NCI-H510A (cell line): ENCODE results near the gene IMPG1.
"Not testable (repeated sequence)": the region's sequence is repeated elsewhere in the genome, so short reads cannot be mapped to it uniquely, and the experiment has no call there.

Experiments
- DNase-seq: peaks from one replicate; lab custom pipeline; 2025; lab: John Stamatoyannopoulos, UW

IMPG1 gene

DNA sequence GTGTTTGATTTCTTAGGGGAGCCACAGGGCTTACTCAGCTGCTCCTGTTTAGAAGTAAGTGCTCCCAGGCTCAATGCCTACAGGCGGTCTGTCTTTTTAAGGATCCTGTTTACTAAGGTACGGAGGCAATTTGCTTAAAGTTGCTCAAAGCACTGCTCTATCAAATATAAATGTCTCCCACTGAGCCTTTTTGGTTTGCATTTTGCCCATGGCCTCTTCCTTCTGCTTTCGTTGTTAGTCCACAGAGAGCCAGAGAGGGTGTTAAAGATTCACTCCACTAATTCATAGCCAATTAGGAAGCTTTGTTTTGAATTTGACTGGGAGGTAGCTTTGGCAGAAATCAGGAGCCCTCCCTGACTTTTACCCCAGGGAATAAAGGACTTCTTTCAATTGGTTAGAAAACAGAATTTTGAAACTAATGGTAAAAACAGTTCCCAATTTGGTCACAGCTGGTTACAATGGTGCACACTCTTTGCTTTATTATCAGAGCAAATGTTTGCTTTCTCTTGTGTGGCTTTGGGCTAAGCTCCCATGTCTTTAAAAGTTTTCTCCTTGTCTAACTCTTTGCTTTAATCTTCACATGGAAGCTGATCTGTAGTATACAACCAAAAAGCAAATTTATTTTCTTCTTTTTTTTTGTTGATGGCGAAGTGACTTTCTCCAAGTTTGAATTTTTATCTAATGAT, 126.2 kb downstream of the IMPG1 start:
- DNase-seq: no peak

DNA sequence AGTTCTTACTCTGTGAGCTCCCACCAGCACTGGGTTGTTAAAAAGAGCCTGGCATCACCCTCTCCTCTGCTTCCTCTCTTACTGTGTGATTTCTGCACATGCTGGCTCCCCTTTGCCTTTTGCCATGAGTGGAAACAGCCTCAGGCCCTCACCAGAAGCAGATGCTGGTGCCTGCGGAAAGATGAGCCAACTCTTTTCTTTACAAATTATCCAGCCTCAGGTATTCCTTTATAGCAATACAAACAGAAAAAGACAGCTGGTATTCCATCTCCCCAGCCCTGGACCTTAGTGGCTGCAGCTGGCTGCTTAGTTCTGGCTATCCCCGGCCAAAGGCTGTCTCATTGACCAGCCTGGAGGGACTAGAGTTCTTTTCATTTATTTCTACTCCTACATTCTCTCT, 129.1 kb downstream of the IMPG1 start:
- DNase-seq: no peak

DNA sequence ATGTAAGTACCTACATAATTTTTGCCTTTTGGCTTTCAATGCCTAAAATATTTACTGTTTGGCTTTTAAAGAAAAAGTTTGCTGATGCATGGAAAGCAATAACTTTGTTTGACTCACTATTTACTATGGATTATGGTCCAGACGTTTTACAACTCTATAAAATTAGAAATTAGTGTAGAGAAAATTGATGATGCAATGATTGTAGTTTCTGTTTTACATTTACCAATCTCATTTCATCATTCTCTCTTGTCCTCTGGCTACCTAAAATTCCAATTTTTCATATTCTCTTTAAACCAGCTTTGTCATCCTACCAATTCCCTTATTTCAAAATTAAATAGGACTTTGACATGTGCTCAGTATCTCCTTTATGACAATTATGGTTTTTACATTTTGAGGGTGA, 131.0 kb downstream of the IMPG1 start:
- no peak for DNase-seq

DNA sequence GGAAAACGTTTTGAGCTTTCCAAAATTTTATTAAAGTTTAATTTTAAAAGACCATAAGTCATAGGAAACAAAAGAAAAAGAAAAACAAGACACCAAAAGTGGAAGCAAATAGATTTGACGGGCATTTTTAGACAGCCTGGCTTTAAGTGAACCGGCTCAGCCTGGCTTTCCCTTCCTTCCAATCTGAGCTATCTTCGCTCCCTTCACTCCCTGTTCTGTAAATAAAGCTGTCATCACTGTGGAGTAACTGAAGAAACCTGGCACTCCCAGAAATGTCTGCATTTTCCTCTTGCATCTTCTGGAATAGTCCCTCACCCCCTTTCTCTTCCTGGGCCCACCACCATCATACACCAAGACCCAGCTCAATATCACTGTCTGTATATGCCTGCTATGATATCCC, 131.9 kb downstream of the IMPG1 start:
- DNase-seq: no peak

DNA sequence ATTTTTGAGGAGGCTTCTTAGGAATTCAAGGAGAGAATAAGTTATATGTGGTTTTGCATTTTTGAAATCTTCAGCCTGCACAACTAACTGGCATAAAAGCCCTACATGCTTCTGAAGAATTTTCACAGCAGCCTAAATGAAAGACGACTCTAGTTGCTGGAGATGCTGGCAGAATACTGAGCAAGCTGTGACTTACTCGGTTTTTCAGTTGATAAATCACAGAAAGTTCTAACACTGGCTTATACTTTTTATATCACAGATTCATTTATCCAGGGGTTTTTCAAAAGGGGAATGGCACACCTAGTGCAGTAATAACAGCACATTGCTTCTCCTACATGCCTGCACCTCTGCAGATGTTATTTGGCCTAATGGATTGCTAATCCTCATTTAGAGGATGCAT, 134.6 kb downstream of the IMPG1 start:
- DNase-seq: no peak

DNA sequence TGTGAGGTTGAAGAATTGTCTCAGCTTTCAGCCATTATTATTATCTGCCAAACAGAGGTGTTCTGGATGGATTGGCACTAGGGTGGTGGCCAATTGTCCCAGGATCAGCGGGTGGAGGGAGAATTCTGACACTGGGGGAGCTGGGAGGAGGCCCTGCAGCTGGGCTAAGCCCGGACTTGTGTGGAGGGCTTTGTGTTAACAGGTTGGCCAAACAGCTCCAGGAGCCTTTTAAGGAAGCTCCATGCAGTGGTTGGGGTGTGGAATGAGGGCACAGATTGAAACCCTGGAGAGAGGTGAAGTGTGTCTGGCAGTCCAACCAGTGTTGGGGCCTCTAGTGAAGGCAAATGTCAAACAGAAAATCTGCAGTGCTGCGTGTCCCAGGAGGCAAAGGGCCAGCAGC, 135.8 kb downstream of the IMPG1 start:
- no peak for DNase-seq

DNA sequence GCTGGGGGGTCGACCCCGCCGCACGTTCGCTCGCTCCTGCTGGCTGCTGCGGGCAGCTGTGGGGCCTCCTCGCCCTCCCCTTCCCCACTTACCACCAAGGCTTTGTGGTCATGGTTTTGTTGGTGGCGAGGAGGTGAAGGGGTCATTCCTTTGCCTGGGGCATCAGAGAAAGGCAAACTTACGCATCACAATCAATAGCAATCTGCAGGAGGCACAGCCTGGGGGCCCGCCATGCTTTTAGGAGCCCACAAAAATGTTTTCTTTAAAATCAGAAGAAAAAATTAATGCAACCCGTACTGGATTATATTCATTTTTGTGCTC, 137.0 kb downstream of the IMPG1 start:
- no peak for DNase-seq

DNA sequence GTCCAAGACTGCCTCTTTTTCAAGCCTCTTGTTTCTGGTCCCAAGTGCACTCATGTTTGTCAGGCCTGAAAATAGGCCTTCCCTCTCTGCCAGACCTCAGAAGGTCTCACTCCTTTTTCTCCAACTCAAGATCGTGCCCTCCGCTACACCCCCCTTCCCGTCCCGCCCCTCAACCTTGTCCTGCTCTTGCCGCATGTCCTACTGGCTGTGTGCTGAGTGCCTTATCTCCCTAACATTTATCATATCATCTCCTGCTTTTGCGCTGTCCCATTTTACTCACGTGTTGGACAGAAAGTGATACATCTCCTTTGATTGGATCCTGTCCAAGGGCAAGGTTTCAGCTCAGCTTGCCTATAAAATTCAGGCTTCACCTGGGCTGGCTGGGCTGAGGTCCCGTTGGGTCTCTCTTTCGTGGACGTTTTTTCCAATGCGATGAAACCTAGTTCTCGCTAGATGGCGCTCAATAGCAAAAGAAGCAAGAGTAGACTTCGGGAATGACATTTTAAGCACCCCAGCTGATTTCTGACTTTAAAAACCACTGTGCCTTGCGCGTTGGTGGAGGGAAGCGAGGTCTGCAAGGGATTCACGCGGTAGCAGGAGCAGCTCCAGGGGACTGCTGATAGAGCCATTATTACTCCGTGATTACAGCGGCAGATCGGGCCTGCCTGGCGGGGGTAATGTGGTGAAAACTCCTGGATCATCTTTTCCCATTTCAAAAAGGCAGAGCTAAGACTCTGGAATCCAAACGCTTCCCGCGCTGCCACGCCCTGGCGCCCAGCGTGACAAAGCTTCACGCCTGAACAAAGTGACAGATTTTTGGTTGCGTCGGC, 137.6 kb downstream of the IMPG1 start:
- peak; percentile 27 for DNase-seq

DNA sequence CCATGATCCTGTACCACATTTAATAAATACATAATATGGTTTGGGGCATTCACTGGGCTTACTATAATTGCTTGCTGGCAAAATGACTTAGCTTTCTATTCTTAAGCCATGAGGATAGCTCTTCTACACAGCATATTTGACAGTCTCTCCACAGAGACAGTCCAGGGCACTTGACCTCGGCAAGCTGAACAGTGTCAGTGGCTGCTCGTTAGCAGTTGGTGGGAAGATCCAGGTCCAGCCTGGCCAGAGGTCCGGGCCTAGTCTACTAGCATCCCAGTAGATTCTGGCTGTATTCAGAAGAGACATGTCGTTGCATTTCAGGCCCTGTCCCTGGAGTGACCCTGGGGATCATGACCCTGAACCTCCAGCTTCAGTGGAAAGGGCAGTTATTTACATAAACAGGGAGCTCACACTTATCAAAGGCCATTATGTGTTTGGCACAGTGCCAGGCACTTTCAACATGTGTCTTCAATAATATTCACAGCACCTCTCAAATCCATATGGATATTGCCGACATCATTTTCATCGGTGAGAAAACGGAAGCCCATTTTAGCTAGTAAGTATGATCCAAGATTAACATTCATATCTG, 139.0 kb downstream of the IMPG1 start:
- DNase-seq: no peak

DNA sequence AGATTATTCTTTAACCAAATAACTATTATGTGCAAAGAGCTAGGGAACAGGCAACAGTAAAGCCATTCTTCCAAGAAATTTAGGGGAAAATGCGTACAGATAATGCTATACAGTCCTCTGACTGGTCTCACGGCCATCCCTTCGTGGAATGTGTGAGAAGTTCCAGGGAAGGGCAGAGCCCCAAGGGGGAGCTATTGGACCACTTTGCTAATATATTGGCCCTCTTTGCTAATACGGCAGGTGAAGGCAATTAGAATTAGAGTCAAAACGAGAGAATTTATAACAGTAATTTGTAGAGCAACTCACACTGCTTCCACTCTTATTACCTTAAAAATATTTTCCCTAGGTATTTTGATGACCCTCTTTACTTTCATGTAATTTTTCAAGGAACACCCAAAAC, 140.4 kb downstream of the IMPG1 start:
- DNase-seq: no peak

DNA sequence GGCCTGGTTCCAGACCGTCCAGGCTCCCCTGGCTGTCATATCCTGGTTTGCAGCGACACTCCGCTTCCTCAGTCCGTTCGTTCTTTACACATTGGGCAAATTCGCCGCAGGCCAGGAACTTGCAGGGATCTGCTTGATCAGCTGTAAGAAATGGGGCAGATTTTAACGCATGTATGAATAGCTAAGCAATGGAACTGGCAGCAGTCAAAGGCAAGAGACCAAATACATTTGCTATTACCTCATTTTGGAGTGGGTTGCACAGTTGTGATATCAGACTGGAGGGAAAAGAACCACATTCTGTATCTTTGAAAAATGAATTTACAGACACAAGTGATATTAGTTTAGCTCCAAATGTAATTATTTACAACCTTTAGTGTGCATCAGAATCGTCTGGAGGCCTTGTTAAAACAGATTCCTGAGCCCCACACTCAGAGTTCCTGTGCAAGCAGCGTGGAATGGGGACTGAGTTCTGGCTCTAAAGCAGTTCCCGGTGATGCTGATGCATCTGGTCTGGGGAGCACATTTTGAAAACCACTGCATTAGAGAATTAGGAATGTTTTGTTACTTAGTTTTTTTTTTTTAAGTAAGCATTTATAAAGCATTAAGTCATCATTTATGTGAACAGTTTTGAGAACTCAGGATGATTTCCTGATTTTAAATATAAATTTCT, 141.3 kb downstream of the IMPG1 start:
- DNase-seq: no peak

DNA sequence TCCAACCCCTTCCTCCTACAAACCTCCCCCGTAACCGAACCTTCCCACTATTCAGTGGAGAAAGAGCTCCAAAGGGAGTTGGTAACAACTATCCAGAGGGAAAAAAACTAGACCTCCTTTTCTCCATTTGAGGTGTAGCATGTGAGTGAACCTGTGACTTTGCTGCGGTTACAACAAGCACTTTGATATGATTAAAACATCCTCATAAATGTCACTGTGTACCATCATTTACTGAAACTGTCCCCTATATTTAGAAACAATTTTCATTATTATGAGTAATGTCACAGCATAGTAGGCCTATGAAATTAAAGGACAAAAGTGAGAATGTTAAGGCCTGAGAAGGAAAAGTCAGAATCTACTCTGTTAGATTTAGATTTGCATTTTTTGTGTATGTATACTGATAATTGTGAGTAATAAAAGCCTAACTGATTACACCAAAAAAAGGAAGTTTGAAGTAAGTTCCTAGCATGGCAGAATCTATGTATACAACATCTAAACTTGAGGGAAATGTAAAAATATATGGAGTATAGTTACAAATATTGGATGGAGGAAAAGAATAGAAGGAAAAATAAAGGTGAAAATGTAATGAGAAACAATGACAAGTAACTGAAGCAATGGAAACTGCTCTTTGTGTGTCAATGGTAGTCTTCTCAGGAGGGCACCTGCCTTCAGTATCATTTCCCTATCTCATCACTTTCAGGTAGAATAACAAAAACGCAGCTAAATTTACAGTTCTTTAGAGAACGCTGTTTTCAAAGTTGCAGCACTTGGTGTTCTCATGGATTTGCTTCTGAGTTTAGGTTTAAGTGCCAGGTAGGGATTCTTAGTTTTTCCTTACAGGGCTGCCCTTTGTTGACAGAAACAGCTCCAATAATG, 145.9 kb downstream of the IMPG1 start:
- DNase-seq: no peak

DNA sequence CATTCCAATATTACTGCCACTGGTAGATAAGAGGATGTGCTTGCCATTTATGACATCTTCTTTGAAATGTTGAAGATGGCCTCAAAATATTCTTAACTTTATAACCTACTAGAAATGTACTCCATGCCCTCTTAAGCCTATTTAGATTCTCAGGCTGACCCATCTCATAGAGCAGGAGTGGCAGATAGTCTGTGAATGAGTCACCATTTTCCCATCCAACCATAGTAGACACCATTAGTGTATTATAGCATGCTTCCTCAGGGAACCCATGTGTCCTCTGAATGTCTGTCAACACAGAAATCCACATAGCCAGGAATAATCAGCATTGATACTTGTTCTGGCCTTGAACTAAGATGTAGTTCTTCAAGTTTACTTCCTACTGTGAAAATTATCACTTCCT, 150.2 kb downstream of the IMPG1 start:
- no peak for DNase-seq

DNA sequence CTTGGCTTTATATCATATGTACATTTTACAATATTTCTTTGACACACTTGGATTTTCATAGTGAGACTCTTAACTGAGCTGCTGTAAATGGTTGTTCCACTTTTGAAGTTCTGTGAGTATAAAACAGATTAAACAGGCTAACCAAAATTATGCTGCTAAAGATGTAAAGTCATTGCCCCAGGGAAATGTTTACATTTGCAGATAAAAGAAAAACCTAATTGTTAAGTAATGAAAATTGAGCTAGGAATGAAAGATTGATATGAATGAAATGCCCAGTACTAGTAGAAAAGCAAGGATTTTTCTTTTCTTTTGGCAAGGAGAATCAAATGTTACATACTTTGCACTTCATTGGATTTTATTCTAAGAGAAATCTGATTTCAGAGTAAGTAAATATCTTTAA, 159.4 kb downstream of the IMPG1 start:
- no peak for DNase-seq

DNA sequence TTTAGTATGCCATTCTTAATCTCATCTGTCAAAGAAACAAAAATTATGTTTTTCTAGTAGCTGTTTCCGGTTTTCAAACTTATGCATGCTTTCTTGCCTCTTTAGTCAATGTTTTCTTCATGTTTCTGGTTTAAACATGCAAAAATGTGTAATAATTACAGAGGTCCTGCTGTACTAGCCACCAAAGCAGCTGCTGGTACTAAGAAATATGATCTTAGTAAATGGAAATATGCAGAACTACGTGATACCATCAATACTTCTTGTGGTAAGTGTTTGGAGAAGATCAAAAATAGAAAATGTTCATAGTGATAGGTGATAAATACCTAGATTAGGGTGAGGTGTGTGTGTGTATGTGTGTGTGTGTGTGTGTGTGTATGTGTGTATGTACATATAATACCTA, 165.0 kb downstream of the IMPG1 start:
- DNase-seq: no peak

DNA sequence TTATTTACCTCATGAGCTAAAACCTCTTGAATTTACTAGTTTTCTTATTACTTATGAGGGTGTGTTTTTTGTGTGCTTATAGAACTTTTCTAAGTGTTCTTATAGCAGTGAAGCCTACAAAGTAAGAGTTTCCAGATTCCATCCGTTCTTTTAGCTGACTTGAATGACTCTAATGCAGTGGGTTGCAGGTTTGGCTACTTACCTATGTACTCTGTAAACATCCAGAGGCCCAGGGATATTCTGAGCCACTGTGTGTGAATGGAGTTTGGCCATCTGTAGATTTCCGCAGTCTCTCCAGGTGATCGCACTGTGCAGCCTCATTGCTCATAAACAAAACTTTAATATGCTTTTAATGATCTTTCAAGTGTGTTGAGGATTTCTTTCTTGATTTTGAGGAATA, 165.6 kb downstream of the IMPG1 start:
- no peak for DNase-seq

DNA sequence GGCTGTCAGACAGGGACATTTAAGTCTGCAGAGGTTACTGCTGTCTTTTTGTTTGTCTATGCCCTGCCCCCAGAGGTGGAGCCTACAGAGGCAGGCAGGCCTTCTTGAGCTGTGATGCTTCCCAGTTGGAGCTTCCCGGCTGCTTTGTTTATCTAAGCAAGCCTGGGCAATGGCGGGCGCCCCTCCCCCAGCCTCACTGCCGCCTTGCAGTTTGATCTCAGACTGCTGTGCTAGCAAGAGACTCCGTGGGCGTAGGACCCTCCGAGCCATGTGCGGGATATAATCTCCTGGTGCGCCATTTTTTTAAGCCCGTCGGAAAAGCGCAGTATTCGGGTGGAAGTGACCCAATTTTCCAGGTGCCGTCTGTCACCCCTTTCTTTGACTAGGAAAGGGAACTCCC, 167.3 kb downstream of the IMPG1 start:
- DNase-seq: not testable (repeated sequence)

DNA sequence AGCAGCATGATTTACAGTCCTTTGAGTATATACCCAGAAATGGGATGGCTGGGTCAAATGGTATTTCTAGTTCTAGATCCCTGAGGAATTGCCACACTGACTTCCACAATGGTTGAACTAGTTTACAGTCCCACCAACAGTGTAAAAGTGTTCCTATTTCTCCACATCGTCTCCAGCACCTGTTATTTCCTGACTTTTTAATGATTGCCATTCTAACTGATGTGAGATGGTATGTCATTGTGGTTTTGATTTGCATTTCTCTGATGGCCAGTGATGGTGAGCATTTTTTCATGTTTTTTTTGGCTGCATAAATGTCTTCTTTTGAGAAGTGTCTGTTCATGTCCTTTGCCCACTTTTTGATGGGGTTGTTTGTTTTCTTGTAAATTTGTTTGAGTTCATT, 172.2 kb downstream of the IMPG1 start:
- not testable (repeated sequence) for DNase-seq

DNA sequence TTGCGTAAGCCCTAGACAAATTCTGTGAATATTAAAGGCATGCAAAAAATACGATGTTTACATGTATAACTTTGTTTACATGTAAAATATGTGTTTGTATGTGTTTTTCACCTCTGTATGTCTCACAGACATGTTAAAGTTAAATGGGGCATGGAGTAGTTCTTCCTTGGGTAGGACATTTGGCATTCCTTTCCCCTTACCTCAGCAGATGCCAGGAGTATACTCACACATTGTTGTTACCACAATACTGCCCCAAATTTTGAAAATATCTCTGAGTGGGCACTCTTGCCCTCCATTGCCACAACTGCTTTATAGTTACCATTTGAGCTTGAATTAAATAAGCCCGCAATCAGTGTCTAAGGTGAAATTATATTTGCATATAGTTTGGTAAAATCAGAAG, 175.9 kb downstream of the IMPG1 start:
- DNase-seq: no peak

DNA sequence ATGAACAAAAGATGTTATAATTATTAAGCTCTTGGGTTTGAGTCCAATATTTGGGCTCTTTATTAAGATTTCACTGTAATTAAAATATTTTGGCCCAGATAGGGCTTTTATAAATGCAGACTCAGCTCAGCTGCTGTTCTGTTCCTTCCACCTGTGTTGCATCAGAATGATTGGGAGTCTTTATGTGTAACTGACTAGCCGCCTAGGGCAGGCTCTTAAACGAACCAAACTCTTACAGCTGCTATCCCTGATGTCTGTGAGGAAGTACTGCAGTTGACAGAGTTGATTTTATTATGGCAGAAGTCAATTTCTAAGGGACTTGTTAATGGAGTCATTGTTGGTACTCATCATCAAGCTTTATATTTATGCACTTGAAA, 178.7 kb downstream of the IMPG1 start:
- no peak for DNase-seq

DNA sequence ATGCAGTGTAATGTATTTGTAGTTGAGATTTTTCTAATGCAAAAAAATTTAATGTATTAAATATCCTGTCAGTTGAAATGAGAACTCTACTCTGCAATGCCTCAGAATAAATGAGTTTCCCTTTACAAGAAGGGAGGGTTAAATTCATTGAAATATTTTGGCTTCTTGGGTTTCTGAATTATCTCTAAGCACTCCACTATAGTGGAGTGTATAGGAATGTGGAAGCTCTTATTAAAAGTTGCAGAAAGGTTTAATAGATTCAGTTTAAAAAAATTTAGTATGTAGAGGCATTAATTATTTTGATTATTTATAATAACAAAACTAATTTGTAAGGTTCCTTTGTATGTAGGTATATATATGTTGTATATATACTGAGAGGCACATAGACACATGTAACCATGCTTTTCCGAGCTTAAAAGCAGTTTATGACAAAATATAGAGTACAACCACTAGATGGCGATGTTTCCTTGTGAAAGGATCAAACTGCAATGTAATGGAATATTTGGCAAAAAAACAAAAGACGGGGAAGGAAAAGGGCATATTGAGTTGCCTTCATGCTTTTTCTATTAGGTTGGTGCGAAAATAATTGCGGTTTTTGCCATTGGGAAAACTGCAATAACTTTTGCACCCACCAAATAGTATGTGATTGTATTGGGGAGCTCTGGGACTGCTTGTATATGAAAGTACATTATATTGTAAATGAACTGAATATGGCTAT, 179.2 kb downstream of the IMPG1 start:
- DNase-seq: no peak
